ENCODE results near the gene ZDHHC11B. TPM values are rescaled to one million over a fixed set of nuclear protein-coding genes. Genes with fewer than 3 reads are reported as not detected.

The ZDHHC11B gene
- total RNA-seq, 2 donors from 2014 or later = 0.55 to 3.0 TPM

- no peak for DNase-seq (ENCODE audit: low spot score)
- WGBS = 75% methylated on average over 8 of the region's 8 CpGs
- intact Hi-C loops (cut with DNase I) = no loop called here
Observed at GRCh38 chr5:761854-762710, 22.4 kb downstream of the ZDHHC11B start.

GRCh38 chr5:761059-761771 lies 23.3 kb downstream of the ZDHHC11B start:
- intact Hi-C loops (cut with DNase I) = no loop called here
- Histone ChIP-seq H3K4me1 (replicated peaks) (no peaks in the 10 kb centered on the region), H3K27ac (no peak overlapping the region), H3K36me3 (no peaks in the 10 kb centered on the region), H3K27me3 (replicated peaks; ENCODE audit: insufficient read depth) (no peaks in the 10 kb centered on the region), H3K4me3 (no peak overlapping the region), H3K9me3 (no peaks in the 10 kb centered on the region)
- TF ChIP-seq POLR2A (IDR thresholded peaks at IDR 0.05) (no peak), POLR2AphosphoS5 (IDR thresholded peaks at IDR 0.05) (no peak), CTCF (IDR thresholded peaks at IDR 0.05) (no peak)
- WGBS = 92% methylated on average over 13 of the region's 15 CpGs
- no peak for DNase-seq (ENCODE audit: low spot score)

More at GRCh38 chr5:761854-762710, 22.4 kb downstream of the ZDHHC11B start:
- no peak for TF ChIP-seq POLR2A (IDR thresholded peaks at IDR 0.05)
- no peak for TF ChIP-seq POLR2AphosphoS5 (IDR thresholded peaks at IDR 0.05)
- no peak for TF ChIP-seq CTCF (IDR thresholded peaks at IDR 0.05)
- Histone ChIP-seq H3K27me3 (replicated peaks; ENCODE audit: insufficient read depth) (no peaks in the 10 kb centered on the region), H3K9me3 (no peaks in the 10 kb centered on the region), H3K27ac (no peak overlapping the region), H3K4me1 (replicated peaks) (no peaks in the 10 kb centered on the region), H3K4me3 (no peak overlapping the region), H3K36me3 (no peaks in the 10 kb centered on the region)

- Histone ChIP-seq H3K9me3 (no peaks in the 10 kb centered on the region), H3K36me3 (no peaks in the 10 kb centered on the region), H3K27me3 (replicated peaks; ENCODE audit: insufficient read depth) (no peaks in the 10 kb centered on the region), H3K27ac (no peak overlapping the region), H3K4me1 (replicated peaks) (no peaks in the 10 kb centered on the region), H3K4me3 (no peak overlapping the region)
- WGBS = 95% methylated on average over 24 of the region's 24 CpGs
- no peak for DNase-seq (ENCODE audit: low spot score)
- intact Hi-C loops (cut with DNase I) = no loop called here
- no peak for TF ChIP-seq POLR2A (IDR thresholded peaks at IDR 0.05)
- TF ChIP-seq CTCF (IDR thresholded peaks at IDR 0.05) = no peak
- TF ChIP-seq POLR2AphosphoS5 (IDR thresholded peaks at IDR 0.05) = no peak
Observed at GRCh38 chr5:760363-761058, 24.0 kb downstream of the ZDHHC11B start.

- intact Hi-C loops (cut with DNase I) = no loop called here
- H3K27me3 ChIP-seq (replicated peaks; ENCODE audit: insufficient read depth) = no peaks in the 10 kb centered on the region
- no peak overlapping the region for H3K27ac ChIP-seq
- H3K4me1 ChIP-seq (replicated peaks) = no peaks in the 10 kb centered on the region
- H3K9me3 ChIP-seq = no peaks in the 10 kb centered on the region
- no peak overlapping the region for H3K4me3 ChIP-seq
- WGBS = 96% methylated on average over 22 of the region's 22 CpGs
- DNase-seq (ENCODE audit: low spot score) = no peak
- TF ChIP-seq POLR2A (IDR thresholded peaks at IDR 0.05) (no peak), CTCF (IDR thresholded peaks at IDR 0.05) (no peak), POLR2AphosphoS5 (IDR thresholded peaks at IDR 0.05) (no peak)
- no peaks in the 10 kb centered on the region for H3K36me3 ChIP-seq
Observed at GRCh38 chr5:759781-760362, 24.7 kb downstream of the ZDHHC11B start.

Data from prostate gland (tissue), 2 donors.